Adipocyte (in vitro differentiated cells): ENCODE data around the gene ETDC.
A peak's percentile ranks its signal among the peaks of the same experiment; 100 is the strongest.
"Not testable (repeated sequence)": the region's sequence is repeated elsewhere in the genome, so short reads cannot be mapped to it uniquely, and the experiment has no call there.

ENCODE experiments used
- DNase-seq: peaks from one replicate; pipeline ENCODE4 v3.0.0-alpha.2; 2015; ENCODE audit warnings: low read depth
- H3K27me3 ChIP-seq: replicated peaks from 2 replicates; pipeline ENCODE4 v1.7.0; 2013; ENCODE audit warnings: mild to moderate bottlenecking, low read length, moderate library complexity; ENCODE audit not compliant: control insufficient read depth, insufficient read depth
- H3K36me3 ChIP-seq: 2 replicates; pipeline ENCODE4 v1.7.0; 2013; ENCODE audit warnings: low read length, mild to moderate bottlenecking, moderate library complexity; ENCODE audit not compliant: control insufficient read depth, insufficient read depth, severe bottlenecking
- H3K4me1 ChIP-seq: 2 replicates; pipeline ENCODE4 v1.7.0; 2013; ENCODE audit warnings: mild to moderate bottlenecking, low read length, moderate library complexity; ENCODE audit not compliant: control insufficient read depth, insufficient read depth
- H3K4me3 ChIP-seq: 2 replicates; pipeline ENCODE4 v1.7.0; 2013; ENCODE audit warnings: mild to moderate bottlenecking, low read length, moderate library complexity
- H3K9ac ChIP-seq: 2 replicates; pipeline ENCODE4 v1.7.0; 2013; ENCODE audit warnings: mild to moderate bottlenecking, low read length, moderate library complexity
- H3K9me3 ChIP-seq: 2 replicates; pipeline ENCODE4 v1.7.0; 2013; ENCODE audit warnings: mild to moderate bottlenecking, low read length, moderate library complexity; ENCODE audit not compliant: control insufficient read depth

The ETDC gene

GRCh38 chrX:135309430-135309923 lies at the start of gene ETDC:
ETDC (plus strand) TSS chrX:135309480; CDS start chrX:135309480, 0 bp downstream.
- Histone ChIP-seq H3K4me3 (no peak within 1 kb of the TSS), H3K4me1 (no peaks in the 10 kb centered on the region), H3K36me3 (no peaks in the 10 kb centered on the region), H3K27me3 (no peaks in the 10 kb centered on the region), H3K9me3 (peaks cover 37% of the 10 kb centered on the region), H3K9ac (no peak within 1 kb of the TSS)
- no peak for DNase-seq

DNA sequence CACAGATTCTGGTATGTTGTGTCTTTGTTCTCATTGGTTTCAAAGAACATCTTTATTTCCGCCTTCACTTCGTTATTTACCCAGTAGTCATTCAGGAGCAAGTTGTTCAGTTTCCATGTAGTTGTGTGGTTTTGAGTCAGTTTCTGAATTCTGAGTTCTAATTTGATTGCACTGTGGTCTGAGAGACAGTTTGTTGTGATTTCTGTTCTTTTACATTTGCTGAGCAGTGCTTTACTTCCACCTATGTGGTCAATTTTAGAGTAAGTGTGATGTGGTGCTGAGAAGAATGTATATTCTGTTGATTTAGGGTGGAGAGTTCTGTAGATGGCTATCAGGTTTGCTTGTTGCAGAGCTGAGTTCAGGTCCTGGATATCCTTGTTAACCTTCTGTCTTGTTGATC lies 48.3 kb upstream of the ETDC start:
- H3K36me3 ChIP-seq, DNase-seq, H3K4me3 ChIP-seq, H3K27me3 ChIP-seq, H3K4me1 ChIP-seq, H3K9ac ChIP-seq: not testable (repeated sequence)
- peaks cover 10% of the 10 kb centered on the region for H3K9me3 ChIP-seq

DNA sequence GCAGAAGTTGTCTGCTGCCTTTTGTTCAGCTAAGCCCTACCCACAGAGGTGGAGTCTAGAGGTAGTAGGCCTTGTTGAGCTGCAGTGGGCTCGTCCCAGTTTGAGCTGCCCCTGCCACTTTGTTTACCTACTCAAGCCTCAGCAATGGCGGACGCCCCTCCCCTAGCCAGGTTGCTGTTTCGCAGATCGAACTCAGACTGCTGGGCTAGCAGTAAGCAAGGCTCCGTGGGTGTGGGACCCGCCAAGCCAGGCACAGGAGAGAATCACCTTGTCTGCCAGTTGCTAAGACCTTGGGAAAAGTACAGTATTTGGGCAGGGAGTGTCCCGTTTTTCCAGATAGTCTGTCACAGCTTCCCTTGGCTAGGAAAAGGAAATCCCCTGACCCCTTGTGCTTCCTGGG lies 45.9 kb upstream of the ETDC start:
- not testable (repeated sequence) for H3K9ac ChIP-seq, DNase-seq, H3K4me3 ChIP-seq

DNA sequence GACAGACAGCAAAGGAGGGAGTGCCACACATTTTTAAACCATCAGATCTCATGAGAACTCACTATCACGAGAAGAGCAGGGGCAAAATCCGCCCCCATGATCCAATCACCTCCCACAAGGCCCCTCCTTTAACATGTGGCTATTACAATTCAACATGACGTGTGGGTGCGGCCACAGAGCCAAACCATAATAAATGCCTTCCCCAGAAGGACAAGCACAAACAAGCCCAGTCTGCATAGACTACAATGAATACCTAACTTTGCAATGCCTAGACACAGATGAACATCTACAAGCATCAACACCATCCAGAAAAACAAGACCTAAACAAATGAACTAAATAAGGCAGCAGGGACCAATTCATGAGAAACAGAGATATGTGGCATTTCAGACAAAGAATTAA lies 45.1 kb upstream of the ETDC start:
- Histone ChIP-seq H3K9ac (no peak overlapping the region), H3K9me3 (peaks cover 28% of the 10 kb centered on the region), H3K4me3 (no peak overlapping the region), H3K27me3 (no peaks in the 10 kb centered on the region), H3K36me3 (no peaks in the 10 kb centered on the region), H3K4me1 (no peaks in the 10 kb centered on the region)
- DNase-seq: no peak

More for the DNA sequence above, 45.9 kb upstream of the ETDC start:
- H3K36me3 ChIP-seq, H3K4me1 ChIP-seq, H3K27me3 ChIP-seq: not testable (repeated sequence)
- peaks cover 20% of the 10 kb centered on the region for H3K9me3 ChIP-seq

DNA sequence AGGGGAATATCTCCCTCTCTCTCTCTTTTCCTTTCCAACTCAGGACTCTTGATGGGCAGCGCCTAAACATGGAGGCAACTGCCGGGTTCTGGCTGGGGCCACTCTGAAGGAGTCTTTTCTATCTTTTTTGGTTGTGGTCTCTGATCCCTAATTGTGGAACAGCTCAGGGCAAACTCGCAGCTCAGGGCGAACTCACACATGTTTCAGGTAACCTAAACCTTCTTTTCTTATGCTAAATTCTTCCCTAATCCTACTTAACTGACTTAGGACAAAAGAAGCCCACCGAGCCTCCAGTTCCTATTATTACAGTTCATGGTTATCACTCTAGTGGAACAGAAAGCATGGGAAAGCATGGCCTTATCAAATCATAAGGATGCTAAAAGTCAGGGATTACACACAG lies 36.1 kb upstream of the ETDC start:
- peaks cover 22% of the 10 kb centered on the region for H3K9me3 ChIP-seq
- H3K4me1 ChIP-seq: no peaks in the 10 kb centered on the region
- DNase-seq: no peak
- H3K36me3 ChIP-seq: no peaks in the 10 kb centered on the region
- H3K9ac ChIP-seq: no peak overlapping the region
- no peaks in the 10 kb centered on the region for H3K27me3 ChIP-seq
- H3K4me3 ChIP-seq: no peak overlapping the region

DNA sequence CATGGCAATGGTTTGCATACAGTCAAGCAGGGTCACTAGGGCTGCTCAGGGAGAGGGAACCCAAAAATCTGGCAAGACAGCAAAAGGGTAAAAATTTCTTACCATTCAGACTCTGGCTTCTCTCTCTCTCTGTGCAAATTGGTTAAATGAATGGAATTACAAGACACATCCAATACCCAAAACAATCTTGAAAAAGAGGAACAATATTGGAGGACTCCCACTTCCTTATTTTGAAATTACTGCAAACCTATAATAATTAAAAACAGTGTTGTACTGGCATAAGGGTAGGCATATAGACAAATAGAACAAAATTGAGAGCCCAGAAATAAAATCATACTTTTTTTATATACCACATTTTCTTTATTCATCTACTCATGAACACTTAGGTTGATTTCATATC lies 33.3 kb upstream of the ETDC start:
- Histone ChIP-seq H3K27me3 (no peaks in the 10 kb centered on the region), H3K9me3 (peaks cover 20% of the 10 kb centered on the region), H3K9ac (no peak overlapping the region), H3K4me3 (no peak overlapping the region), H3K4me1 (no peaks in the 10 kb centered on the region), H3K36me3 (no peaks in the 10 kb centered on the region)
- DNase-seq: no peak

- Histone ChIP-seq H3K4me1 (no peaks in the 10 kb centered on the region), H3K27me3 (no peaks in the 10 kb centered on the region), H3K36me3 (peaks cover 38% of the 10 kb centered on the region), H3K4me3 (peak overlapping the region; percentile 57), H3K9ac (no peak overlapping the region), H3K9me3 (peaks cover 88% of the 10 kb centered on the region)
- no peak for DNase-seq
Observed at GRCh38 chrX:135287266-135287823, 21.9 kb upstream of the ETDC start.

GRCh38 chrX:135295238-135295943 lies 13.9 kb upstream of the ETDC start:
- peak overlapping the region; percentile 53 for H3K4me3 ChIP-seq
- DNase-seq: no peak
- peaks cover 24% of the 10 kb centered on the region for H3K9me3 ChIP-seq
- no peak overlapping the region for H3K9ac ChIP-seq
- H3K4me1 ChIP-seq: no peaks in the 10 kb centered on the region
- peaks cover 16% of the 10 kb centered on the region for H3K36me3 ChIP-seq
- H3K27me3 ChIP-seq: no peaks in the 10 kb centered on the region

GRCh38 chrX:135295944-135296305 lies 13.4 kb upstream of the ETDC start:
- H3K9me3 ChIP-seq: peaks cover 21% of the 10 kb centered on the region
- peak overlapping the region; percentile 53 for H3K4me3 ChIP-seq
- H3K27me3 ChIP-seq: no peaks in the 10 kb centered on the region
- peaks cover 11% of the 10 kb centered on the region for H3K36me3 ChIP-seq
- H3K9ac ChIP-seq: no peak overlapping the region
- DNase-seq: no peak
- no peaks in the 10 kb centered on the region for H3K4me1 ChIP-seq

DNA sequence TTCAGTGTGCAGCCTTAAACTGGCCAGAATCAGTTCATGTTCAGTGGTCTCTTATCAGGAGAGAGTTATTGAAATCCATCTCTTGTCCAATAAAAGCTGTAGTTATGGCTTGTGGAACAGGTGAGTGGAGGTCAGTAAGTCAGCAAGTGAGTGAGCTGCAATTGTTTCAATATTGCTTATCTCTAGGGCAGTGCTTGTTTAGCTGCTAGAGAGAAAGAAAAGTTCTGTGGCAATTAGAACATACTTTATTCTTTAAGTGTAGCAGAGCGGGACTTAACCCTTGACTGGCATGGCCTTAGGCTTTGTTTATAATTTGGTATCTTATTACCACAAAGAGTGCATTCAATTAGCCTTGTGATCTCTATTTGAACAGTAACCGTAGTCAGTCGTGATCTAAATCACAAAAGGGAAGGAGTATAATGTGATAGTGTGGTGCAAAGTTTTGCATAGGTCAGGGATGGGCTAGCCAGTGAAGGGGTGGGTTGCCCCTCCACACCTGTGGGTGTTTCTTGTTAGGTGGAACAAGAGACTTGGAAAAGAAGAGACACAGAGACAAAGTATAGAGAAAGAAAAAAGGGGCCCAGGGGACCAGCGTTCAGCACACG lies 6.9 kb upstream of the ETDC start:
- DNase-seq: no peak
- H3K9ac ChIP-seq: no peak overlapping the region
- H3K4me3 ChIP-seq: no peak overlapping the region
- no peaks in the 10 kb centered on the region for H3K4me1 ChIP-seq
- no peaks in the 10 kb centered on the region for H3K27me3 ChIP-seq
- no peaks in the 10 kb centered on the region for H3K36me3 ChIP-seq
- no peaks in the 10 kb centered on the region for H3K9me3 ChIP-seq

DNA sequence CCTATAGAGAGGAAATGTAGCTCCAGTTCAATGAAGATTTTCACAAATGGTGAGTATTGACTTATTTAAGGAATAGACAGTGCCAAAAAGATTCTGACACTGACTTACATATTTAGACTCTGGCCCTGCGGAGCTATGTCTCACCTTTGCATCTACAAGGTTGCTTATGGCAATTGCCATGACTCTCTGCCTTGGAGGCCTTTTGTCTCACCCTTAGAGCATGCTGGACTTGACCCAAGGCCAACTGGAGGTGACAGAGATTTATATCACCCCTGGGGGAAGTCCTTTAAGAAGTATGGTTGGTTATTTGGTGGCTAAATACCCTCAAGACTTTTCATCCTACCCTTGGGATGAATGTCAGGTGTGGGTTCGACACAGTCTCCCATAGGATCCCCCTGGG lies 4.5 kb upstream of the ETDC start:
- Histone ChIP-seq H3K36me3 (no peaks in the 10 kb centered on the region), H3K4me1 (no peaks in the 10 kb centered on the region), H3K9ac (no peak overlapping the region), H3K4me3 (no peak overlapping the region), H3K27me3 (no peaks in the 10 kb centered on the region), H3K9me3 (no peaks in the 10 kb centered on the region)
- no peak for DNase-seq
